Erythroblast (primary cell): ENCODE measurements around the gene MPP3.
"Not testable (repeated sequence)": the region's sequence is repeated elsewhere in the genome, so short reads cannot be mapped to it uniquely, and the experiment has no call there.

ENCODE experiments used
- DNase-seq, 2 experiments: peaks; one replicate each; lab custom pipeline; 2025; lab: John Stamatoyannopoulos, UW
- GATA1 ChIP-seq: IDR thresholded peaks from 2 replicates; pipeline ENCODE4 v1.6.1; 2011; ENCODE audit warnings: low read depth, mild to moderate bottlenecking, control low read depth, low read length, moderate library complexity
- POLR2A ChIP-seq: IDR thresholded peaks from 2 replicates; pipeline ENCODE4 v1.6.1; 2011; ENCODE audit warnings: mild to moderate bottlenecking, low read length

The MPP3 gene

DNA sequence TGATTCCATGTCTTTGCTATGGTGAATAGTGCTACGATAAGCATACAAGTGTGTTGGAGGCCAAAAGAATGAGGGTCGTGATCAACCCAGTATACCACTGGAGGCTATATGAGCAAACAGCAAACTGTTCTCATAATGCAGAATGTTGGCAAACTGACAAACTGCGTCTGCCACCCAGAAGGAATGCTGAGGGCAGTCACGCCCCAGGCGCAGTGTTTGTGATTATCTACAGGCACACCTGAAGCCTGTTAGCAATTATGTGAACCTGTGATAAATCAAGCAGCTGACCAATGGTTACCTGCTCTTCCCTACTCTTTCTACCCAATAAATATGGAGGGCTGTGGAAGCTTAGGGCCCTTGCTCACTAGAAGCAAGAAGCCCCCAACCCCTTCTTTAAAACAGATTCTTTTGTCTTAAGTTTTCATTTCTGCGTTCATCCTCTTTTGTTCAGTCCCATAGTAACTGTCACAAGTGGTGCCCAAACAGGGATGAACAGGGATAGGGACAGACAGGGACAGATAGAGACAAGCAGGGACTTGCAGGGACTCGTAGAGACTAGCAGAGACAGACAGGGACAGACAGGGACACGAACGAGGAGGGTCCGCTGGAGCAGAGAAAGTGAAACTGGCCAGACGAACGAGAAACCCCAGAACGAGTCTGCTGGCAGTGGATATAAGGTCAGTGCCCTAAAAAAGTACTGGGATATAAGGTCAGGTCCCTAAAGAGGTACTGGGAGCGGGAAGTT lies 39.2 kb upstream of the MPP3 start:
- no peak for DNase-seq
- TF ChIP-seq POLR2A (no peak), GATA1 (no peak)

DNA sequence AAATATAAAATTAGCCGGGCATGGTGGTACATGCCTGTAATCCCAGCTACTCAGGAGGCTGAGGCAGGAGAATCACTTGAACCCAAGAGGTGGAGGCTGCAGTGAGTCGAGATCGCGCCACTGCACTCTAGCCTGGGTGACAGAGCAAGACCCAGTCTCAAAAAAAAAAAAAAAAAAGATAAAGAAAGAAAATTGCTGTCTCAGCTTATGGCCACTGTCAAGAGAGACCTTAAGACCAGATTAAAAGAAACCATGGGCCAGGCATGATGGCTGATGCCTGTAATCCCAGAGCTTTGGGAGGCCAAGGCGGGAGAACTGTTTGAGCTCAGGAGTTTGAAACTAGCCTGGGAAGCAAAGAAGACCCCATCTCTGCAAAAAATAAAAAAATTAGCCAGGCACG lies 36.1 kb upstream of the MPP3 start:
- DNase-seq = not testable (repeated sequence)

DNA sequence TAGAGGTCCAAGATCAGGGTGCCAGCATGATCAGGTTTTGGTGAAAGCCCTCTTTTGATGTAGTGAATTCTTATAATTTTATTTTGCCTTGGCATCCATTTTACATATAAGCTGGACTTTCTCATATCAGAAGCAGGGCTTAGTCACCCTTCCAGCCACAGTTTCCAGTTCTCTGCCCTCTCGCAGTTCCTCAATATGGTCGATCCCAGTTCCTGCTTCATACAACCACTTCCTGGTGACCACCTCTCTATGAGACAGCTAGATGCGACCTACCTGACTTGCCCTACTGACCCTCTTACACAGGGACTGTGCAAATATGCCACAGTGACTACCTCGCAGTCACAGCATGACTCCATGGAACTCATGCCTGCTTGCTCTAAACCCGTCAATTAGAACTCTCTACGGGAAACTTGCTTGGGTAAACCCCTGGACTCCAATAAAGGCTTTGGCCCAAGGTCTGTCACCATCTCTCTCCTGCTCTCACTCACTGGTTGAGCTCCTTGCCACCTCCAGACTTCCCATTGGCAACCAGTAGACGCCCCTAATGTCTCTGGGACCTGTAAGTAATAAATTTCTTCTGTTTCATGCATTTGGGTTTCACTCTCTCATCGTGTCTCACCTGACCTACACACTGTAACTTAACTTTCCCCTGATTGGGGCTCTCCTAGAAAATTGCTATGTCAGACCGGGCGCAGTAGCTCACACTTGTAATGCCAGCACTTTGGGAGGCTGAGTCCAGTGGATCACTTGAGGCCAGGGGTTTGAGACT lies 35.5 kb upstream of the MPP3 start:
- no peak for DNase-seq
- TF ChIP-seq POLR2A = no peak
- no peak for TF ChIP-seq GATA1

DNA sequence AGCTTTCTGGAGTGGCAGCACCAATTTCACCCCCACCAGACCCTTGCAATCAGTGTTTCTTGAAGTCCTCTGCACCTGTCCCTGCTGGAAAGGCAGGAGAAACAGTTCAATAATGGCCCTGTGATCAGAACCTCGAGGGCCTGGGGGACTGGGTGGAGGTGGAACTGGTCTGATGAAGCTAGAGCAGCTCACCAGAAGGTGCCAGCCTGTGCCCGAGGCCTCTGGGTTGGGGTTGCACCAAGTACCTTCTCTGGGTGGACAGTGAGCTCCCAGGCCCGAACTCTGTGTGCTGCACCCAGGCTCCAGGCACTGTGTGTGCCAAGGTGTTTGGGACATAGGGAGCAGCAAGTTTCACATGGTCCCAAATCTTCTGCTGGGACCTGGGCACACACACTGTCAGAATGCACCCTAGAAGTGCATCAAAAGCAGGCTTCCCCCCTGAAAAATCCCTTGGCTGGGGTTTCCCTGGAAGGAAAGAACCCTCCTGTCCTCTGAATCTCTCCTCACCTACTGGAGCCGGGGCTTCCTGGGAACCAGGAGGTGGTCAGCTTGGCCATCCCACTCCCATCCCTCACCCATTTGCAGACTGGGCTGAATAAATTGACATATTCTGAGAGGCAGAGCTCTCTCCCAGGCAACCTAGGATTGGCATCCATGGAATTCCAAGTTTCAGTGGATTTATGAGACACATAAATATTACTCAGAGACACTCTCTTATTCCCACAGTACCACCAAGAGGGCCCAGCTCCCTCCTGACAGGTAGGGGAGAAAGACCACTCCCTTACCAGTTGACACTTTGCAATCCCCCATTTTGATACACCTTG lies 31.4 kb upstream of the MPP3 start:
- no peak for TF ChIP-seq GATA1
- TF ChIP-seq POLR2A = no peak
- DNase-seq = no peak

DNA sequence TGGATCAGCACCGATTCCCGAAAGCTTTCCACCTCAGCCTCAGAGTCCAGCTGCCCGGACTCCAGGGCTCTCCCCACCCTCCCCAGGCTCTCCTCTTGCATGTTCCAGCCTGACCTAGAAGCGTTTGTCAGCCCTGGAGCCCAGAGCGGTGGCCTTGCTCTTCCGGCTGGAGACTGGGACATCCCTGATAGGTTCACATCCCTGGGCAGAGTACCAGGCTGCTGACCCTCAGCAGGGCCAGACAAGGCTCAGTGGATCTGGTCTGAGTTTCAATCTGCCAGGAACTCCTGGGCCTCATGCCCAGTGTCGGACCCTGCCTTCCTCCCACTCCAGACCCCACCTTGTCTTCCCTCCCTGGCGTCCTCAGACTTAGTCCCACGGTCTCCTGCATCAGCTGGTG lies 29.0 kb upstream of the MPP3 start:
- DNase-seq = no peak
- TF ChIP-seq GATA1 = no peak
- no peak for TF ChIP-seq POLR2A

DNA sequence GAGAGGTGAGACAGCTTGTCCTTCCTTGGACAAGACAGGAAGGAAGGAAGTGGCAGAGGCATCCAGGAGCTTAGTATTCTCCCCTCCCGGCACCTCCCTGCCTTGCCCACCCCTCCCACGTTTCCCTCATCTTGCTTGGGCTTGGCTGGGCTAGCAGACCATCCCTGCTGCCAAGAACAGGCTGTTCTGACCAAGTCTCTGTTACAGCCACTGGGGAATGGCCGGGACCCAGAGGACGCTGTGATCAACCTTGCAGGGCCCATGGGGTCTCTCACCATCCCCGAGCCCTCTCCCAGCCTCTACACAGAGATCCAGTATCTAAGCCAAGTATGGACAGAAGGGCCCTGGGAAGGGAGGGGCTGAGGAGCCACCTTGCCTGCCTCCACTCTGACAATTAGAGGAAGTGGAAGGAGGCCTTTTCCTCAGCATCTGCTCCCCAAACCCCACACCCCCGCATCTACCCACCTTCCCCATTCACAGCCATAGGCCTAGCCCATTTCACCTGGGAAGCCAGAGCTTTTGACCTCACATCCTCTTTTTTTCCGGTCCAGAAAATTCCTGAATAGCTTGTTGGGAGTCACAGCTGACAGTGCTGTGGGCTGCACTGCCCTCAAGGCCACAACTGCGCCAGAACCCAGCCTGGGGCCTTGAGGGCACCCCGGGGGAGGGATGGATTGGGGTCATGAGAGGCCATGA lies 28.1 kb upstream of the MPP3 start:
- no peak for DNase-seq
- no peak for TF ChIP-seq POLR2A
- no peak for TF ChIP-seq GATA1

DNA sequence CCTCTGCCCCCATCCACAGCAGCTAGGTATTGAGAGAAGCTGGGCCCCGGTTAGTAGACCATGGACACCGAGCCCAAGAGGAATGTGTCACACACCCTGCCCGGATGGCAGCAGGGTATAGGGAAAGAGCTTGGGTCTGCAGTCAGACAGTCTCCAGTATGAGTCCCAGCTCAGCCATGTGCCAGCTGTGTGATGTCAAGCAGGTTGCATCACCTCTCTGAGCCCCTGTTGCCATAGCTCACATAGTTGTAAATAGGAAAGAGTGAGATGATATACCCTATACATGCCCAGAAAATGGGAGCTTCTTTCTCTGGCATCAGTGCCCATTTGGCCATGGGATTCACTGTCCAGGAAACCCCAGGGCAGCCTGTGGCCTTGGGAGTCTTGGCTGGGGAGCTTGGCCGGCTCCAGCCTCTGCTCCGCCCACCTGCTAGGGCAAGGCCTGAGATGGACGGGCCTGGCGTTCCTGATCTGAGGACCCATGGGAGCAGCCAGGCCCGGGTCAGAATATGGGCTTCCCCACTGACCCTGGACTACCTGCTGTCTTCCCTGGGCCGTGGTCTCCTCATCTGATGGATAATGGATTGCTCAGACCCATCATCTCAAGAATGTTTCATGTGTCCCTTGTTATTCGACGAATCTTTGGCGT lies 27.3 kb upstream of the MPP3 start:
- TF ChIP-seq POLR2A = no peak
- TF ChIP-seq GATA1 = no peak
- peak in 1 of 2 experiments; percentile 8 for DNase-seq

DNA sequence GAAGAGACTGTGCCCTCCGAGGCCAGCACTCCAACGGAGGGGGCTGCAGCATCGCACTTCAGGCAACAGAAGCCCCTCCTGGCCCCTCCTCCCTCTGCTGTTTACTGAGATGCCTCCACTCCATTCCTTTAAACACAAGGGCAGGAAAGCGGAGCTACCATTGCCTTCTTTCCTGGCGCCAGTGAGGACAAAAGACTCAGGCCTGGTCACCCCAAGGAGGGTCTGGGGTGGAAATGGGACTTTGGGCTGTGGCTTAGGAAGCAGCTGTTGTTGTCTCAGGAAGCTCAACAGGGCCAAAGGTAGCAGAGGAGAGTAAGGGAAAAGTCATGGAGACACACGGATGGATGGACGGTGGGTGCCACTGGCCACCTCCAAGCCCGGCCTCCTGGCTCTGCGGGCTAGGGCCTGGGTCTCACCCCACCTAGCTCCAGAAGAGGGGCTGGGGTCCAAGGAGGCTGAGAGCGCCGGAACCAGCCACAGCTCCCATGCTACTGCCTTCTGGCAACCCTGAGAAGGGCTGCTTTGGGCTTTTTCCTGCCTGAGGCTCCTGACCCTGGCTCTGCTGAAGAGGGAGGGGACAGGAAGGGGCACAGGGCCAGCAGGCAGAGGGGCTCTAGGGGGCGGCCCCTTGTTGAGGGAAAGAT lies 25.1 kb upstream of the MPP3 start:
- TF ChIP-seq POLR2A (no peak), GATA1 (no peak)
- no peak for DNase-seq

DNA sequence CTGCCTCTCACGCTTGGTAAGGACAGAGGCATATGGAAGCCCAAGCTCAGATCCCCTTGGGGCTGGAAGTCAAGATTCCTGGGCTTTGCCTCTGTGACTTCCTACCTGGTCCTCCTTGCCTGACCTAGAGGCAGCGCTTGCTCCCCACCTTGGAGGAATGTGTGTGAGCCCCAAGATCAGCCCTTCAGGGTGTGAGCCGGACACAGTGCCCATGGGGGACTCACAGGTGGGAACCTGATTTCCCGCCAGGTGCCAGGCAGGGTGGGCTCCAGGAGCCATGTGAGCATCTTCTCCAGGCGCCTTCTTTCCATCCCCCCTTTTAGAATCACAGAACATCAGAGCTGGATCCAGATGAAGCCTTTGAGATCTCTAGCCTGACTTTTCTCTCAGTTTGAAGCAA lies 24.2 kb upstream of the MPP3 start:
- TF ChIP-seq GATA1 = no peak
- DNase-seq = no peak

DNA sequence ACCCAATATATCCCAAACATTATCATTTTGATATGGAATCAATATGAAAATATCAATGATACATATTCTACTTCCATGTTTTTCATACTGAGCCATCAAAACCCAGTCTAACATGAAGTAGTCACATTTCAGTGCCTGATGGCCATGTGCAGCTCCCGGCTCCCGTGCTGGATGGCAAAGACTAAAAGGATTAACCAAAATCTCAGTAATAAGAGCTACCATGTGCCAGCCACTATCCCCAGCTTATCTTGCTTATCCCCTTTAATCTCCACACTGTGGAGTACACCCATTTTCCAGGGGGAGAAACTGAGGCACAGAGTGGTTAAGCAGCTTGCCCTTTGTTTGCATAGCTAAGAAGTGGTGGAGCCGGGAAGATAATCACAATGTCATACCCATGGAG lies 23.2 kb upstream of the MPP3 start:
- TF ChIP-seq POLR2A (no peak), GATA1 (no peak)
- no peak for DNase-seq

DNA sequence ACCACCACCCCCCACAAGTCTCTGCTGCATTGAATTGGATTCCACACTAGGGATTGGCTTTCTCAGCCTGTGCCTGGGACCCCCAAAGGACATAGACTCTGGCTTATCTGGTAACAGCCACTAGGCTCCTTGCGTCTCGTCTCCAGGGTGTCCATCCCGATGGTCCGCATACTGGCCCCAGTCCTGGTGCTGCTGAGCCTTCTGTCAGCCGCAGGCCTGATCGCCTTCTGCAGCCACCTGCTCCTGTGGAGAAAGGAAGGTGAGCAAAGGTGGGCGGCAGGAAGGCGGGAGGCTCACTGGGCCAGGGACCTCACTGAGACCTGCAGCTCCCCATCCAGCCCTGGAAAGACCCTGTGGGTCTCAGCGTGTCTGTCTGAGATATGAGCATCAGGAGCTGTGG lies 22.1 kb upstream of the MPP3 start:
- no peak for DNase-seq
- no peak for TF ChIP-seq GATA1
- no peak for TF ChIP-seq POLR2A

DNA sequence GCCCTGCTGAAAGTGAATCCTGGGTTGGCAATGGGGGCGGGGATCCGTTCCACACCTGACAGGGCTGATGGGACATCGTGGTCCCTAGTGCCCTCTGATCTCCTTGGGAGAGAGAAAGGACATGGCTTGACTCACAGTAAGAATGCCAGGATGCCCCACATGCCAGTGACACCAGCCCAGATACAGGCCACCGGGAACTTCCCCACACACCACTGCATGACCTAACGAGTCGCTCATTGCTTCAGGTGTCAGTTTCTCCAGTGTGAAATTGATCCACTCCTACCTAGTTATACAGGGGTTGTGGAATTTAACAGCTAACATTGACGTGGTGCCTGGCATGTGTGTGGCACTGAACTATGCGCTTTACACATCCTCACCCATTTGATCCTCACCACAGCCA lies 21.6 kb upstream of the MPP3 start:
- TF ChIP-seq GATA1 = no peak
- no peak for DNase-seq

DNA sequence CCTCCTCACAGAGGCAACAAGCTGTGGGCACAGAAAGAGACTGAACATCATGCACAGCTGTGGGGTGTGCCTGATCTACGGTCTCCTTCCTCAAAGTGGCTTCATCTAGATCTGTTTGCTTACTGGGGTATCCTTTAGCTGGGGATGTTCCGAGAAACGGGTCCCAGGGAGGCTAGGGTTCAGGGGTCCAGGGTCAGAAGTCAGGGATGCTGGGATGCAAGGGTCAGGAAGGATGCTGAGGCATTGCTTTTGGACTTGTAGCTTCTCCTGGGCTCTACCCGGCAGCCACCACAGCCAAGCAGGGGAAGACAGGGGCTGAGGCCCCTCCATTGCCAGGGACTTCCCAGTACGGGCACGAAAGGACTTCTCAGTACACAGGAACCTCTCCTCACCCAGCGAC lies 20.6 kb upstream of the MPP3 start:
- DNase-seq = no peak
- TF ChIP-seq GATA1 (no peak), POLR2A (no peak)

DNA sequence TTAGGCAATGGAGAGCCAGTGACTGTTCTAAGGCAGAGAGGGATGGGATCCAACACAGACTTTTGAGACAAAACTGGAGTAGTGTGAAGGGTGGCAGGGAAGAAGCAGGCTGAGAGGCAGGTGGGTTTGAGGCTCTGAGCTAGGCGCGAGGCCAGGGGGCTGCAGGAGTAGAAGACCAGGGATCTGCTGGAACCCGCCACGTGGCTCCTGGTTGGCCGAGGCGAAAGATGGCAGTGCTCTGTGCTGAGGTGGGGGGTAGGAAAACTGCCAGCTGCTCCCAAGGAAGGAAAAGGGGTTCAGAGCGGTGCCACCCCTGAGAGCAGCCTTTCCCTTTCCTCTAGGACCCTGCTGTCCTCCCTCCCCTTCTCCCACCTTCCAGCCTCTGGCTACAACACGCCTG lies 19.6 kb upstream of the MPP3 start:
- TF ChIP-seq GATA1 = no peak
- no peak for TF ChIP-seq POLR2A
- DNase-seq = no peak
